ENCODE data around the gene CACTIN.

CACTIN gene

DNA sequence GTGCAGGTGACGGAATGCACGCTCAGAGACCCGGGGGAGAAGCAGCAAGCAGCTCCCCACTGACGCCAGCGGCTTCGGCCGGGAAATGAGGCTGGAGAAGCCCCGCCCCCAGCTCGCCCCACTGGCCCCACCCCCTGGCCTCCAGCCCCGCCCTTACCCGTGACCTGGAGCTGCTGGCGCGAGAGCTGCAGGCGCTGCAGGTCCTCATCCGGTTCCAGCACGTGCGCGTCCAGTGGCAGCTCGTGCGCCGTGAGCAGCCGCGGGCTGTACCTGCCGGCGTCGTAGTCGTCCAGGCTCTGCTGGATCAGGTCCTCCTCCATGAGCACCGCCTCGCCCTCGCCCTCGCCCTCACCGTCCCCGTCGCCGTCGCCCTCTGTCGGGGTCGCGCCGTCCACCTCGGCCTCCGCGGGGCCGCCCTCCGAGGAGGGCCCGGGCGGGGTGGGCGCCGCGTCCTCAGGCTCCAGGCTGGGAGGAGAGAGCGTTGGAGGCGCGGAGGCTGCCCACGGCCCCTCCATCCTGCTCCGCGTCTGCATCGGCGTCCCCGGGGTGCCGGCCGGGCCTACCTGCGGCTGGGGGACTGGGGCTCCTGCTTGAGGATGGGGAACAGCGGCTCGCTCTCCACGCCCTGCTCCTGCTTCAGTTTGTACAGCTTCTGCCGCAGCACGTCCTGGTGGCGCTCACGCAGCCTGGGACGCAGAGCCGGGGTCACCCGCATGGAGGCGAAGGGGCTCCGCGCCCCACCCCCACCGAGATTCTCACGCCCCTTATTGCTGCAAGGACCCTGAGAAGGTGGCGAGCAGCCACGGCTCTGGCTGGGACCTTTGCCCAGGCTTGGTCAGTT, 13.5 kb downstream of the CACTIN start:
- no peak overlapping the region for H3K4me3 ChIP-seq (ENCODE audit: low read depth, low read length)
- TF ChIP-seq CTCF (IDR thresholded peaks at IDR 0.05; ENCODE audit: control insufficient read depth, extremely low read depth, insufficient read depth) = no peak
- DNase-seq (ENCODE audit: low read depth) = no peak

- no peak for TF ChIP-seq CTCF (IDR thresholded peaks at IDR 0.05; ENCODE audit: control insufficient read depth, extremely low read depth, insufficient read depth)
- no peak for DNase-seq (ENCODE audit: low read depth)
- H3K4me3 ChIP-seq (ENCODE audit: low read depth, low read length) = no peak overlapping the region
Observed at GRCh38 chr19:3612330-3612729, 14.3 kb downstream of the CACTIN start.

GRCh38 chr19:3611841-3612240, 14.7 kb downstream of the CACTIN start:
- no peak for TF ChIP-seq CTCF (IDR thresholded peaks at IDR 0.05; ENCODE audit: control insufficient read depth, extremely low read depth, insufficient read depth)
- no peak for DNase-seq (ENCODE audit: low read depth)
- no peak overlapping the region for H3K4me3 ChIP-seq (ENCODE audit: low read depth, low read length)

DNA sequence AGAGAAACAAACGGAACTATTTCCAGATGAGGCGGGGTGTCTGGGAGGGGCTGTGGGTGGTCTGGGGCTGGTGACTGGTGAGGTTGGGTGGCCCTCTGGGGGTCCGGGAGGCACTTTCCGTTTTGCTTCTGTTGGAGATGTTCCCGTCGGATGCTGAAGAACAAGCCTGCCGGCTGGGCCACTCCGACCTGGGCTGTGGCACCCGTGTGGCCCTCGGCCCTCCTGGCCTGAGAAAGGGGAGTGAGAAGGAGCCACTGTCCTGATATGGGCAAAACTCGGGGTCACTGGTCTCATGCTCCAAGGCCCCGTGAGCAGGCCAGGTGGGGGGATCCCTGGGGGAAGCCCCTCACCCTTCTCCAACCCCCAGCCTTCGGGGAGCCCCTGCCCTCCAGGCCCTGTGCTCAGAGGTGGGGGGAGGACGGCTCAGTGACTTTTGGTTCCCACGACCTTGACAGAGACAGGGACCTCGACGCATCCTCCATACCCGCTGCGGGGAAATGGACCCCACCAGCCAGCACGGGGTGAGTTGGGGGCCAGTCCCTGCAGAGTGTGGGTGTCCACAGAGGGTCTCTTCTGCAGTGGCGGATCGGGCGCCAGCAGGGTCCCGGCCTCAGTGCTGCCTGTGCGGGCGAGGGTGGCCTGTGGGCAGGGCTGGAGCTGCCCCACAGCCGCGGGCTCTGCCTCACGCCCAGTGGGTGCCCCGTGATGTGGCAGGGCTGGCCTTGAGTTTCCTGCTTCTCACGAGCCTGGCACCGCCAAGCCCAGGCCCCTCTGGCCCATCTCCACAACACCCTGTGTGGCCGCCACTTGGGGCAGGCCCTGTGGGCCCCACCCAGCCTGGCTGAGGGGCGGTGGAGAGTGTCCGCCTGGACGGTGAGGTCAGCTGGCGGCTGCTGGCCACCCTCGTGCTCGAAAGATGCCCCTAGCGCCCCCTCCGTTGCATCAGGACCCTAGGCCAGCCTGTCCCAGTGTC, 15.6 kb downstream of the CACTIN start:
- no peak overlapping the region for H3K4me3 ChIP-seq (ENCODE audit: low read depth, low read length)
- DNase-seq (ENCODE audit: low read depth) = no peak
- TF ChIP-seq CTCF (IDR thresholded peaks at IDR 0.05; ENCODE audit: control insufficient read depth, extremely low read depth, insufficient read depth) = no peak

DNA sequence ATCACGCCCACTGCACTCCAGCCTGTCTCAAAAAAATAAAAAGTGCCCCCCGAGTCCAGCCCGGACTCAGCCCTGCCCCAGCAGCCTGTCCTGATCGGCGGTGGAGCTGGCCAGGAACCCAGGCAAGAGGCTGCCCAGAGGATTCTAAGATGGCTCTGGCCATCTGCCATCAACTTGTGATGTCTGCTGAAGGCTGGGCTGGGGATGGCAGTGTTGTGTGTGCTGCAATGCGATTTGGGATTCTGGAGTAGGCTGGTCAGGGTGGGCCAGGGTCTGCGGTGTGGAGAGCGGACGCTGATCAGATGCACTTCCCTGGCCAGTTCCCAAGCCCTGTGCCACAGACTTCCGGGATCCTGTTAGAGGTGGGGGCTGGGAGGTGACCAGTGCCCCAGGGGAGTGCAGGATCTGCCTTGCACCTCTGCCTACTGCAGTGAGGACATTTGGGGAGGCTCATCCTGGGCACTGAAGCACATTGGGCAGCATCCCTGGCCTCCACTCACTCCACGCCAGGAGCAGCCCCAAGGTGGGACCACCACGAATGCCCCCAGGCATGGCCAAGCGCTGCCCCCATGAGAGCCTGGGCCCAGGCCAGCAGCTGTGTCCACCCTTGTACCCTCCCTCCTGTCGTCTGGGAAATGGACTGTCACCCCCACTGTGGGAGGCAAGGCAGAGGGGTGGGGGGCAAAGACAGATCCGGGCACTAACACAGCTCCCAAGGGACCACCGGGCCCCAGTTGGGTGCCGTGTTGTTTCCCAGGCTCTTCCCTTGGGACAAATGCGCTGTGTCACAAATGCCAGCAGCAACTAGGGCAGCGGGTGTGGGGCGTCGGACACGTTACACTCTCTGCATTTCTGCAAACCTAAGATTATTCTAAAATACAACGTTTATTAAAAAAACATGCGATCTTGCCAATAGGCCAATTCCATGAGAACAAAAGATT, 16.5 kb downstream of the CACTIN start:
- TF ChIP-seq CTCF (IDR thresholded peaks at IDR 0.05; ENCODE audit: control insufficient read depth, extremely low read depth, insufficient read depth) = no peak
- no peak overlapping the region for H3K4me3 ChIP-seq (ENCODE audit: low read depth, low read length)
- no peak for DNase-seq (ENCODE audit: low read depth)

- H3K4me3 ChIP-seq (ENCODE audit: low read depth, low read length) = no peak overlapping the region
- TF ChIP-seq CTCF (IDR thresholded peaks at IDR 0.05; ENCODE audit: control insufficient read depth, extremely low read depth, insufficient read depth) = no peak
- DNase-seq (ENCODE audit: low read depth) = no peak
Observed at GRCh38 chr19:3608750-3609322, 17.8 kb downstream of the CACTIN start.
